22Rv1 (cell line): Measurements from ENCODE around the gene LRRC1.

Experiments used
- CTCF ChIP-seq: fragments of 450-650 bp; IDR thresholded peaks from 2 replicates; pipeline ENCODE4 v1.5.1; 2017; ENCODE audit warnings: mild to moderate bottlenecking
- ZFX ChIP-seq: fragments of 450-650 bp; IDR thresholded peaks from 2 replicates; pipeline ENCODE4 v1.6.1; 2017; ENCODE audit warnings: antibody characterized with exemption, borderline replicate concordance

GRCh38 chr6:53858196-53858595 is 63.4 kb downstream of the LRRC1 start:
- no peak for TF ChIP-seq CTCF
- TF ChIP-seq ZFX = no peak
